GM18508 (cell line): ENCODE measurements around the gene DMRT1.

Experiments used
- ATAC-seq: cut with Tn5 transposase; IDR thresholded peaks from one replicate; pipeline ENCODE4 v1.9.1; 2021; ENCODE audit warnings: moderate number of reproducible peaks; ENCODE audit not compliant: insufficient read depth, unreplicated experiment

Gene DMRT1

DNA sequence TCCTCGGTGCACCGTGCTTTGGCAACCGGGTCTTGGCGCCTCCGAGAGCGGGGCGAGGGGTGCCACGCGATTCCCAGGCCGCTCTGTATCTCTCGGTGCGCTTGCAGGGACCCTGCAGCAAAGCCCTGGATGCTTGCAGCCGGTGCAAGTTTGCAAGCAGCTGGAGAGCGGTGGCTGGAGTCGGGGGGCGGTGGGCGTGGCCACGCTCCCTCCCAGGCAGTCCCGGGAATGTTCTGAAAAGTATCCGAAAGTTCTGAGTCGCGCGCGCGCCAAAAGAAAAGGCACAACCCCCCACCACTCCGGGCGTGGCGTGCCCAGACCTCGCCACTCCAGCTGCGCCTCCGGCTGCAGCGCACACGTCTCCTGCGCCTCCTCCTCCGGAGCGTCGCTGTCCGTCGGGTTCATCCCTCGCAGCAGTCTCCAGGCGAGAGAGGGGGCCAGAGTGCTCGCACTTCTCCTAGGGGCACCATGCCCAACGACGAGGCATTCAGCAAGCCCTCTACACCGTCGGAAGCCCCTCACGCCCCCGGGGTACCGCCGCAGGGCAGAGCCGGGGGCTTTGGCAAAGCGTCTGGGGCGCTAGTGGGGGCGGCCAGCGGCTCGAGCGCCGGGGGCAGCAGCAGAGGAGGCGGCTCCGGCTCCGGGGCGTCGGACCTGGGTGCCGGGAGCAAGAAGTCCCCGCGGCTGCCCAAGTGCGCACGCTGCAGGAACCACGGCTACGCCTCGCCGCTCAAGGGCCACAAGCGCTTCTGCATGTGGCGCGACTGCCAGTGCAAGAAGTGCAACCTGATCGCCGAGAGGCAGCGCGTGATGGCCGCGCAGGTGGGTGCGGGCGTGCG, at the start of gene DMRT1:
DMRT1 (plus strand) TSS at position 327 of the 839 bp plus-strand sequence; CDS start at position 469, 142 bp downstream.
- ATAC-seq = no peak

DNA sequence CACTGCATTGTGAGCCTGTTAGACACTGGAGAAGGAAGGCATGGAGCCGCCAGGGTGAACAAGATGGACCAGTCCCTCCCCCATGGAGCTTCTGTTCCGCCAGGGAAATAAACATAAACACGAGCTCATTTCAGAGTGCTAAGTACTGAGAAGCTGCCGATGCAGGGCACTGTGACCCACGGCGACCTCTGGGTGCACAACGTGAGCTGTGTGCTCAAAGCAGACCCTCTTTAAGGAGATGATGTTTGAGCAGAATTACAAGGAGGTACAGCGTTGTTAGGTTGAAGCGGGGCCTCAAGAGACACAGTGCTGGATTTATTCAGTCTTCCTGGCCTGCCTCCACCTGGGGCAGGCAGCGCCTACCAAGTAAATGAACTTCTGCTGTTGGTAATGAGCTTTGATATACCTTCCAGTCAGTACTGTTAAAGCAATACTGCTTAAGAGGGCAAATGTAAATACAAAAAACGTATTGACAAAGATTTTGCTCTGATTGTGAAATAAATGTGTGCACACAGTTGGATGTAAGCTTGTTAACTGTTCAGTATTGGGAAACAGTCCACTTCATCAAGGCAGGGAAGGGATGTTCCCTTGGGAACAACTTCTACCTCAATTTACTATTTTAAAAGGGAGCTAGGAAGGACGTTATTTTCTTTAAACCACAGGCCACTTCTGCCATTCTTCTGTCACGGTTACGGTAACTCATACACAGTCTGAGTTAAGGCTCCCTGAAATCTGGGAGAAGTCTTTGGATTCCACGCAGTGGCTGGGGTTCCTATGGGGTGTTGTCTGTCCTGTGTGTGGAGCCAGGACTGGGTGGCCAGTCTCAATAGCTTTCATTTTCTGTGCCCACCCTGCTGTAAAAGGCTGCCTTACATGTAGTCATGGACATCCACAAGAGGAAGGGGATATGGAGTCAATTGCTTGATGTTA, 48.9 kb upstream of the DMRT1 start:
- ATAC-seq = no peak

DNA sequence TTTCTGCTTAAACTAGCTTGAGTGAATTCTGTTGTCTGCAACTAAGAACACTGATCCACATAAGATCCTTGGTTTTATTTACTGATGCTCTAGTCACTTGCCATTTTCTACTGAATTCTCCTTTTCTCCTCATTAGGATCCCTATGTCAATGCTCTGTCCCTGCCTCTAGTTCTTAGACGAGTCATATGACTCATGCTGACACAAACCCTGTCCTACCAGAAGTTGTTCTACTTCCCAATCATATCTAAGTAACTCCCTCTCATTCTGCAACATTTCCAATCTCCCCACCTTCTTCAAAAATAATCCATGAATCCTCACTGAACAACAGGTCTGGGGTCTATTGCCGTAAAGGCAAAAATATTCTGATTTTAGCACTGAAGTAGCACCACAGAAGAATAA, 47.1 kb upstream of the DMRT1 start:
- ATAC-seq = no peak

DNA sequence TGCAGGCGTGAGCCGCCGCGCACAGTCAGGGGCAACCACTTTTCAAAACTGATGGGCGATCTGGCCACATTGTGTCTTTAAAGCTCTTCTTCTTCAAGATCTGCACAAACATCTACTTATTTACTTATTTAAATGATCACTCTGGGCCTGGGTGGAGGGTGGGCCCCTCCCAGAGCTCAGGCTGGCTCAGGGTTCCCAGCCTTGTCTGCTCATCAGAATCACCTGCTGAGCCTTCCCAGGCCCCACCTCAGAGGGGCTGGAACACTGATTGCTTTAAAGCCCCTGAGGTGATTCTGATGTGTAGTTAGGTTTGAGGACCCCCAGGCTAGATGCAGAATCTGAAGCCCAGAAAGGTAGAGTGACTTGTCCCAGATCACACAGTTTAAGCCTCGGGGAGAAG, 45.6 kb upstream of the DMRT1 start:
- ATAC-seq = no peak

DNA sequence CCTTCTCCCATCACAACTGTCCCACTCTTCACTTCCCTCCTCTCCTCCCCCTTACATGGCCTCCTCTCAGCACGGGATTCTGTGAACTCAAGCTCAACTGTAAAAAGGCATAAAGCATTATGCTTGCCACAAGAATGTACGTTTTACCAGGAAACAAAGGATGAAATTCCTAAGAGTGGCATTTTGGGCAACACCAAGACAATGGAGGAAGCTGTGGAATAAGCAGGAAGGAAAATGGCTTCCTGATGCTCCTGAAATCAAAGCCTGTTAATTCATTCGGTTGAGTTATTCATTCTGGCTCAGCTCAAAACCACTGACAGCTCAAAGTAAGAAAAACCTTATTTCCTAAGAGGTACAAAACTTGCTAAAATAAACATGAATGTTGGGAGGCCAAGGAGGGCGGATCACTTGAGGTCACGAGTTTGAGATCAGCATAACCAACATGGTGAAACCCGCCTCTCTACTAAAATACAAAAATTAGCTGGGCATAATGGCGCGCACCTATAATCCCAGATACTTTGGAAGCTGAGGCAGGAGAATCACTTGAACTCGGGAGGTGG, 40.8 kb upstream of the DMRT1 start:
- ATAC-seq = no peak

DNA sequence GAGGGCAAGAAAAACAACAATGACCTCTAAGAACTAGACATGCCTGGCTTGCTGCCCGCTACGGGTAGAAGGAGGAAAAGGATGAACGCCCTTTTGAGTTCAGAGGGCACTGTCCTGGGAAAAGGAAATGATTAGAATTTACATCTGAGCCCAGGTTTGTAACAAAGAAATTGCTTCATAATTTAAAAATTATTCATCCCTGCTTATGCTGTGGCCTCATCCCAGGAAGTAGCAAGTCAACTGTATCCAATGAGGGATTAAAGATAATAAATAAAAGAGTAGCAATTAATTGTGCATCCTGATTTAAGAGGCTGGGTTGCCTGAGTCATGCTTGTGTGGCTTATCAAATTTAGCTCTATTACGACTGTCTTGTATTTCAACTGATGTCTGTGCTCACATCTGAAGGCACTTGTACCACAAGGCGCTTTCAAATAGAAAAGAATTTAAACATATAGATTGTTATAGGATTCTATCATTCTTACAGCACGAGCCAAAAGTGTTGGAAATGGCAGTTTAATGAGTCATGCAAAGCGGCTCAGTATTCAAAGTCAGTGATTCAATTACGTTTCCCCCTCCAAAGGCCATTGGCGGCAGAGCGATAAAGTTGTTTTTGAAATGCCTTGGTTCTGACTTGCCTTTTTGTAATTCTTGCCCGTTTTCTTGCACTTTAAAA, 40.0 kb upstream of the DMRT1 start:
- ATAC-seq = no peak

DNA sequence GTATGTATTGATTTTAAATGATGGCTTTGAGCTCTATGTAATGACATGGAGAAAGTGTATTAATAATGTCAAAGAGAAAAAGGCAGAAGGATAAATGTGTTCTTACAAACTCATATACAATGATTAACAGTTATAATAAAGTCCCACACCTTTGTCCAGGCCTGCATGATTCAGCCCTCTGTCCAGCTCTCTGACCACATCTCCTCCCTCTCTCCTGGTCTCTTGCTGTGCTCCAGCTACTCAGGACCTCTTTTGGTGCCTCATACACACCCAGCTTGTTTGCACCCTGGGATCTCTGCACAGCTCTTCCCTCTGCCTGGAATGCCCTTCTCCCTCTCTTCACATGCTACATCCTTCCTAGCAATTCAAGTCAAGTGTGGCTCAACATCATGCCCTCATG, 37.5 kb upstream of the DMRT1 start:
- ATAC-seq = no peak

DNA sequence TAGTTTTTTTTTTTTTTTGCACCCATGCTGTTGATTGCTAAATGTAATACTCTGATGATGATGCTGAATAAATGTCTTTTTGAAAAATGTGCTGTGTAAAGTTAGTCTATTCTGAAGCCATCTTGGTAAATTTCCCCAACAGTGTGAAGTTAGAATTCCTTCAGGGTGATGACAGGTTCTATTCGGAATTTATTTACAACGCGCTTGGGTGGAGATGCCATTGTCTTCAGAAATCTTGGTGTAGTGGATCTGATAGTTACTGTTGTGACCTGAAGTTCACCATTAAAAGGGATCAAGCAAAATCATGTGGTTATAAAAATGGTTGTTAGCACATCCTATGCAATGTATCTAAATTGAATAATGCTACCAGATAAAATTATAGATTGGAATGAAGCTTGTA, 36.3 kb upstream of the DMRT1 start:
- no peak for ATAC-seq

DNA sequence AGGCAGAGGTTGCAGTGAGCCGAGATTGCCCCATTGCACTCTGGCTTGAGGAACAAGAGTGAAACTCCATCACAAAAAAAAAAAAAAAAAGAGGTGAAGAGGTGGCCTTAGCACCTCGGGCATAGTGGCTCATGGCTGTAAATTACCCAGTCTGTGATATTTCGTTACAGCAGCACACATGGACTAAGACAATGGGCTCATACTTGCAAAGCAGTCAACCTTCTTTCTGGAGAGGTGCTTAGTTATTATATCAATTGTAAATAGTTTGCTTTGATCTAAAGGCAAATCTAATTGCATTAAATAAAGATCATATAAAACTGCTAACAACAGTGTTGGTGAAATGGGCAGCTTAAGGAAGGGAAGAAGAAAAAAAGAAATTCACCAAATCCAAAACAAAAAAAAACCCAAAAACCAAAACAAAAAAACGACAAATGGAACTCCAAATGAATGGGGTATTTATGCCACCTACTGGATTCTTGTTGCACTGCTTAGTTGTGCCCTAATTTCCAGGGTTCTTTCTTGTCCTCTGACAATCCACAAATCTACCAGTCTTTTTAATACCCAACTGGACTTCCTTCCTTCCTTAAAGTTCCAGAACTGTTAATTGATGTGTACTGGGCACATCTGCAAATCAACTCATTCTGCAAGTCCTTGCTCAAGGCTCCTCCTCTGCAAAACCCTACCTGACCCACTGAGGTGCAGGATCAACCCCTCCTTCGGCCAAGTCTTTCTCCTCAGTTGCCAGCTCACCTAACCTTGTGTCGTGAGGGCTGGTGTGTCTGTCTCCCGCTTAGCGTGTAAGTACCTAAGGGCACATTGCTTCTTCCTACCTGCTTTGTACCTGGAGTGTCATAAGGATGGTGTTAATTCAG, 35.0 kb upstream of the DMRT1 start:
- ATAC-seq = no peak

DNA sequence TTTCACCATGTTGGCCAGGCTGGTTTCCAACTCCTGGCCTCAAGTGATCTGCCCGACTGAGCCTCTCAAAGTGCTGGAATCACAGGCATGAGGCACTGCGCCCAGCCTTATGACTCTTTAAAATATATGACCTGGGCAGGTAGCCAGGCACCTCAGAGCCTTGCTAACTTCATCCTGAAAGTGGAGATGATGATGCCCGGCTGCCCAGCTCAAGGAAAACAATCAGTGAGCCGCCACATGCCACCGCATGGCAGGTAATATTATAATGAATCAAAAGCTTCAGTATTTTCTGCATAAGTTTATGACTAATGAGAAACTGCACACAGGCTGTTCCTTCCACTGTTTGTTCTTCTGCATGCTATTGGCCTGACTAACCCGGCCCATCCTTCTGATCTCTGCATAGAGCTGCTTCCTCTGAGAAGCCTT, 30.4 kb upstream of the DMRT1 start:
- ATAC-seq = no peak

DNA sequence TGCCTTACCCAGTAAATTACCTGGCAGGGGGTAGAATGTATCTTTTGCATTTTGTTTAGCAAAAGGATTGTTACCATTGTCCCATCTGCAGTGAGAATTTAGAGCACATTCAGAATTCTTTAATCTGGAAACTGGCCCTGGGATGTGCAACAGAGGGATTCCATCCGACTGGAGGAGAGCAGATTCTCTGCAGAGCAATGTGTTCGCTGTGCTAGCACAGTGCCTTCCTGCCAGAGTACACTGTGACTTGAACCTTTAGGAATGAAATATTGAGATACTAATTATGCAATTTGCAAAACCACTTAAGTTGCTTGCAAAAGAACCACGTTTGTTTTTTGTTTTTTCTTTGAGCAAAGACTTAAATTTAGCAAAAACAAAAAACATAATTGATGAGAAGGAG, 22.5 kb upstream of the DMRT1 start:
- ATAC-seq = no peak

DNA sequence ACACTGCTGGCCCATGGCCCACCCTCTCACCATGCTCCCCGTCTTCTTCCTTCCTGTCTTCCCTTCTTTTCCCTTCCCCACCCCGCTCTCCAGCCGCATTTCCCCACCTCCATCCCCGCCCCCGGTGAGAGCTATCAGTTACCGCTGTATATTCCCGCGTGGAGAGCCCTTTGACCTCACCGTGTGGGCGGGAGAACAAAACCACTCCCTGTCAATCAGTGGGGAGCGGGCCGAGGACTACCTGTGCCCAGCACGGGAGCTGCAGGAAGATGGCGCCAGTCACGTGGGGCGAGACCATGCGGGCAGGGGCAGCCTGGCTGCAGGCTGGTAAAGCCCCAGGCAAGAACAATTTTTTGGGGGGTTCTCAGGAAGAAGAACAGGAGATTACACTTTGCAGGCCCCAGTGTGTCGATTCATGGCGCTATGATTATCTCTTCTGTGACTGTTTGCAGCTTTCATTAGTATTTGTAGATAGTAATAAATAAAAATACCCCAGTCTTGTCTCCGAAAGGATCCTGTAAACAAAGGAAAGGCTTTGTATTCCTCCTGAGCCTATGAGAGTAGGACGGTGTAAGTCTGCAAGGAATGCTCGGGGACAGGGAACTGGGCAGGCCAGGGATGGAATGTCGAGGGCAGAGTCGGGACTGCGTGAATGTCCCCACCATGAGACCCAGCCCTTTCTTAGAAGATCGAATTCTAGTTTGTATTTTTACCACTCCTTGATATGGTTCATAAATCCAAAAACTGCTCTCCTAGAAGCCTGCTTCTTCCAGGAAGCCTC, 14.8 kb upstream of the DMRT1 start:
- no peak for ATAC-seq

DNA sequence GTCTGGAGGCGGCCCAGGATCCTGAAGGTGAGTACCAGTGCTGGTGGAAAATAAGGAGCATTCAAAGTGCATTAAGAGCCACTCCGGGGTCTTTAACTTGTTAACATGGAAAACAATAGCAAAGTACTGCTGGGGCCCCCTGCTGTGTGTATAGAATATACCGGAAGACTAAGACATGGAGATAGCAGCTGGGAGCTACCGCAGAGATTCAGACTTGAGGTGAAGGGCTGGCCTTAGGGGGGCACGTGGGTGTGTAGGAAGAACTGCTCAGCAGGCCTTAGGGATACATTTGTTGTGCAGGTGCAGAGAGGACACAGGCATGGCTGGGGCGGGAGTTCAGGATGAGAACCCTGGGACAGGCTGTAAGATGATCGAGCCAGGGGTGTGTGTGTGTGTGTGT, 1.2 kb upstream of the DMRT1 start:
- no peak for ATAC-seq

DNA sequence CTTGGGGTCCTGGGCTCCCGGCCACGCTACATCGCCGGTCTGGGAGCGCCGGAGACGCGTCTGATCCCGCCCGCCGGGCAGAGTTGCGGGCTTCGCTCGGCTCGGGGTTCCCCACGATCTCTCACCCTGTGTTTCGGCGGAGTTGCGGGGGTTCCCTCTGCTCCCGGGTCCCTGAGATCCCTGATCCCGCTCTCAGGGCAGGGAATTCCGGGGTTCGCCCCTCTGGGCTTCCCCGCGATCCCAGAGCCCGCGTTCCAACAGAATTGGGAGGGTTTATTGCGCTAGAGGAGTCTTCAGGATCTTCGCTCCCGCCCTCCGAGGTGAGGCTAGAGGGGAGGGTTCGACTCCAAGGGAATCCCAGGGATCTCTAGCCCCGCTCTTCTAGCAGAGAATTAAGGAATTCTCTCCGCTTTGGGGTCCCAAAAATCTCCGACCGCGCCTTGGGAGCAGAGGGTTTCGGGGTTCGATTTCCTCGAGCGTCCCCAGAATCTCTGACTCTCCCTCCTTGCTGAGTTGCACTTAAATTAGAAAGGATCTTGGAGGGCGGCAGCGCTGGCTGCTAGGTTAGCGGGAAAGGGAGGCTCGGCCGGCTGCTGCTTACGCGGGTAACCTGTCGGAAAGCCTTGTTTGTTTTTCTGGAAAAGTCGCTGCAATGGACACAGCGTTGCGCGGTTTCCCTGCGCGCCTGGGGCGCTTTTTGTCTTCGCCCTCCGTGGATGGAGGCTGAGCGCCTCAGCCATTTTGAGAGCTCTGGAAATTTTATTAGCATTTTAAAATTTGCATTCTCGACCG, 1.3 kb downstream of the DMRT1 start:
- ATAC-seq = no peak

DNA sequence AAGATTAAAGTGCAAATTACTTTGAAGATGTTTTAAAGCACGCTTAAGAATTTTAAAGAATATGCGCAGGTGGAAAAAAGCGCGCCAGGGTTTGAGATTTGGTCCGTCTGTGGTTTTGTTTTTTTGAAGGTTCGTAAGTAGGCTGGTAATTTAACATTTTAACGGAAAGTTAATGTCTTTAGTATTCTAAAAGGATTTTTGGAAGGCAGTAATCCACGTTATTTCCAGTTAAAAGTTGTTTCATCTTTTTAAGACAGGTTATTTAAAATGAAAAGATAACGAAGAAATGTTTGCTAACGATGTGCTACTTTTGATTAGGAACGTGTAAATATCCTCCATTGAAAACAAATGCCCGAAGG, 1.9 kb downstream of the DMRT1 start:
- ATAC-seq = no peak

DNA sequence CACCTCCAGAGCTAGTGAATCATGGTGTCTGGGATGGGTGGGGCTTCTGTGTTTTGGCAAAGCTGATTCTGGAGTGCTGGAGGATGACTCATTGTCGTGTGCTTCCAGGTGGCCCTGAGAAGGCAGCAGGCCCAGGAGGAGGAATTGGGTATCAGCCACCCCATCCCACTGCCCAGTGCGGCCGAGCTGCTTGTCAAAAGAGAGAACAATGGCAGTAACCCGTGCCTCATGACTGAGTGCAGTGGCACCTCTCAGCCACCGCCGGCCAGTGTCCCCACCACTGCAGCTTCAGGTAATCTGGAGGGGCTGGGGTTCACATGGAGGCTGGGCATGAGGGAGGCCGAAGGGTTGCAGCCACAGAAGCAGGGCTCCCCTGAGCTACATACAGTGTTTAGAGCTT, 5.4 kb downstream of the DMRT1 start:
- ATAC-seq = no peak

DNA sequence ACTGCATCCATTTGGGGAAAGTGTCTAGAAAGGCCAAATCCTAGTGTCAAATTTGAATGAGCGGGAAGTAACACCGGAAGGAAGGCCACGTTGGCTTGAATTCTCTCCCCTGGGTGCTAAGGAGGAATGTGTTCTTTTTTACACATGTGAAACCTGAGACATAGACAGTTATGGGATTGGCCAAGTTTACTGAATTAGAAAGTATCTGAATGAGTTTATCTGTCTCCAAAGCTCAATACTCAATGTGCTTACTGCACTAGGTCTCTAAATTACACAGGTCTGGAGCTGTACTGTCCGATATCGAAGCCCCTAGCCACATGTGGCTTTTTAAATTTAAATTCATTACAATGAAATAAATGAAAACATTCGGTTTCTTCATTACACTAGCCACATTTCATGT, 6.0 kb downstream of the DMRT1 start:
- no peak for ATAC-seq

DNA sequence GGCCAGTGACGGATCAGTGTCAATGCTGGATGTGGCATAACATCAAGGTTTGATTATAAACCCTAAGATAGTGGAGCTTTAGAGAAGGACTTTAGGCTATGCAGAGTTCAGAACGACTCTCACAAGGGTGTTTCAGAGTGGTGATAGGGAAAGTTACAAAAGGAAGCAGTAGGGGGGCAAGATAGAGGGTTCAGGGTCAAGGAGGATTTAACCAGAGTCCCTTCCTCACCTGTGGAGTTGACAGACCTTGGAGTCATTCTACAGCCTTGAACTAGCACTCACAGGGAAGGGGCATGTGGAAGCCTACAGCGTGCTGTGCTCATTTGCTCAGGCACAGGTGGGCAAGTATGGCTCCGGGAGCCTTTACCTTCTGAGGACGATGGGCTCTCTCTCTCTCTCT, 7.9 kb downstream of the DMRT1 start:
- ATAC-seq = no peak
